Activated CD8-positive, alpha-beta memory T cell treated with anti-CD3 and anti-CD28 coated beads for 1 hour (primary cell): ENCODE data around the gene KATNB1.
"Not testable (repeated sequence)": the region's sequence is repeated elsewhere in the genome, so short reads cannot be mapped to it uniquely, and the experiment has no call there.

Source experiments
- DNase-seq, 2 donors: peaks; one replicate each; pipeline ENCODE4 v3.0.0-alpha.2; 2020; ENCODE audit warnings: low read depth in 1 of 2; ENCODE audit errors: extremely low read depth in 1 of 2

Gene KATNB1

DNA sequence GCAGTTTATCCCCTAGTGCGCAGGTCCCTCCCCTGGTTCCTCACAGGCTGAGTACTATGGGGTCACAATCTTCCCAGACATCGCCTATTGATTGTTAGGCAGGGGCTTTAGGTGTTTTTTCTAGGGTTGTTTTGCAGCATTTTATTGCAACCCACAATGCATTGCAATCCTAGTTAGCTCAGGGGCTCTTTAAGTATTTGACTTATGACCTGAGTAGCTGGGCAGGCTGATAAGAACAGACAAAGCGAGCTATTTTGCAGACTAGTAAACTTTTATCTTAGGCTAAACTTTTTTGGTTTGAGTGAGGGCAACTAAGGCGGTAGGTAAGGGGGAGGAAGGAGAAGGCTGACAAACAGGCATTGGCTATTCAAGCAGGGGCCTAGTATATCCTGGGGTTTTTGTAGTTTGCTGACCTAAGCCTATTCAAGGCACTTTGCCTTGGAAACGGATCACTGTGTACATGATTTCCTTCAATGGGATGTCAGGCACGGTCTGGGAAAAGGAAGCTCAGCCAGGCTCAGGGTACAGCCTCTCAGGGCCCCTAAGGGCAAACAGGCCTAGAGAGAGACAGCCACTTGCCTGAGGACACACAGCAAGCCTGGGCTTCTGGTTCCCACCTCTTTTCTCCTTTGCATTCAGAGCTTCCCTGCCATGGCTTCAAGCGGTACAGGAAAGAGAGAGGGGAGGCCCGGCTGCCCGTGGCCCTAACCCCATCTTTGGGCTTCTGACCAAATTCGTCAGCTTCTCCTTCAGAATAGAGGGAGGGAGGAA lies 34.6 kb upstream of the KATNB1 start:
- DNase-seq = no peak

DNA sequence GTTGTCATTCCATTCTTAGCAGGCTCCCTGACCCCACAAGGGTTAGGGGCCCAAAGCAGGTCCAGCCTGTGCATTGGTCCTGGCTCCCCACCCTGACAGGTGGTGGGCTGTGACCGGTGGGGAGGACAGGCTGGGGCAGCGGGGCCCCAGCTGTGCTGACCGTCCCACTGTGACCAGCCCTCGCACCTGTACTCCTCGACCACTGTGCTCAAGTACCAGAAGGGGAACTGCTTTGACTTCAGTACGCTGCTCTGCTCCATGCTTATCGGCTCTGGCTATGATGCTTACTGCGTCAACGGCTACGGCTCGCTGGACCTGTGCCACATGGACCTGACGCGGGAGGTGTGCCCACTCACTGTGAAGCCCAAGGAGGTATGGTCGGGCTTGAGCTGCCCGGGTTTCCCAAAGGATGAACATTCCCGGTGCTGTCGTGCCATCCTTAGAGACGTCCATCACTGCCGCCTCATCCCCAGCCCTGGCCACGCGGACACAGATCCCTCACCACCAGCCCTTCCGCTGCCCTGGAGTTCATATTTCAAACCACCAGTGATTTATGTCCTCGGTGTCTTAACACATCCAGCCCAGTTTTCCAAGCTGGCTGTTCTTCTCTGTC lies 33.7 kb upstream of the KATNB1 start:
- no peak for DNase-seq

DNA sequence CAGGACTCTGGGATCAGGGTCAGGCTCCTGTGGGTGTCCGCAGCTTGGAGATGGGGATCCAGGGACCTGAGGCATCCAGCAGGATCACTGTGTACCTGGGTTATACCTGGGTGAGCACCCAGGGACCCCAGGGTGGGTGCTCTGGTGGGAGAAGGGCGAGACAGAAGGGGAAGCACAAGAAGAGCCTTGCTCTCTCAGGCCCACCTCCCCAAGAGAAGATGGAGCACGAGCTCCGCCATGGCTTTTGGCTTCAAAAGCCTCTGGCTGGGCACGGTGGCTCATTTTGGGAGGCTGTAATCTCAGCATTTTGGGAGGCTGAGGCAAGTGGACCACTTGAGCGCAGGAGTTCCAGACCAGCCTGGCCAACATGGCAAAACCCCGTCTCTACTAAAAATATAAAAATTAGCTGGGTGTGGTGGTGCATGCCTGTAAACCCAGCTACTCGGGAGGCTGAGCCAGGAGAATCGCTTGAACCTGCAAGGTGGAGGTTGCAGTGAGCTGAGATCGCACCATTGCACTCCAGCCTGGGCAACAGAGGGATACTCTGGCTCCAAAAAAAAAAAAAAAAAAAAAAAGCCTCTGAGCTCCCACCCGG lies 32.1 kb upstream of the KATNB1 start:
- DNase-seq = no peak

DNA sequence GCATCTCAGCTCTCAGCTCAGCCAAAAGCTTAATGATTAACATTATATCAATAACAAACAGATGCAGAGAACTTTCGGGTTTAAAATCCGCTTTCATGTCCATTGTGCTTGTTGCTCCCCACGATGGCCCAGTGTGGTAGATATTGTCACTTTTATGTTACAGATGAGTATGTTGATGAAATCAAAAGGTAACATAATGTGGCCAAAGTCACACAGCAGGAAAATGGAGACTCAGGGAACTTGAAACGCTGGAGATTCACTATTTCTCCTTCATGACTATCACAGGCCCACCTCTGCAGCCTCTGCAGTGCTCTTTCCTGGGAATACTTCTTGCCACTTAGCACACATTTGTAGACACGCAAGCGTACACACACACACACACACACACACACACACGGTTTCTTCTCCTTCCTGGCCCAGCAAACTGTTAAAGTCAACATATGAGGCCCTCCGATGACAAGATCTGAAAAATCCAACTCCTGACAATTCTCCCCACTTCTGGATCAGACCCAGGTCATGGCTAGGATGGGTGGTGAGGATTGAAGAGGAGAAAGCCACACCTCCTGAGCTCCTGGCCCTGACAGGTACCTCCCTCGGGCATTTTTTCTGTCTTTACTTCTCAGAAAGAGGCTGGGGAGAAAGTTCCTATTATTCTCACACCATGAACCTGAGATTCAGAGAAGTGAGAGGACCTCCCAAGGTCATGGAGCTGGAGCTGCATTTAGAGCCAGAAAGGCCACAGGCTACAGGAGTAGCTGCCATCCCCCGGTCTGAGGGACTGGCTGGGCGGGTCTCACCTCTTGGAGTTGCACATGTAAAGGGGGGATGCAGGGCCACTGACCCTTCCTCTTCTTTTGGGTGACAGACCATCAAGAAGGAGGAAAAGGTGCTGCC lies 31.3 kb upstream of the KATNB1 start:
- DNase-seq = no peak

DNA sequence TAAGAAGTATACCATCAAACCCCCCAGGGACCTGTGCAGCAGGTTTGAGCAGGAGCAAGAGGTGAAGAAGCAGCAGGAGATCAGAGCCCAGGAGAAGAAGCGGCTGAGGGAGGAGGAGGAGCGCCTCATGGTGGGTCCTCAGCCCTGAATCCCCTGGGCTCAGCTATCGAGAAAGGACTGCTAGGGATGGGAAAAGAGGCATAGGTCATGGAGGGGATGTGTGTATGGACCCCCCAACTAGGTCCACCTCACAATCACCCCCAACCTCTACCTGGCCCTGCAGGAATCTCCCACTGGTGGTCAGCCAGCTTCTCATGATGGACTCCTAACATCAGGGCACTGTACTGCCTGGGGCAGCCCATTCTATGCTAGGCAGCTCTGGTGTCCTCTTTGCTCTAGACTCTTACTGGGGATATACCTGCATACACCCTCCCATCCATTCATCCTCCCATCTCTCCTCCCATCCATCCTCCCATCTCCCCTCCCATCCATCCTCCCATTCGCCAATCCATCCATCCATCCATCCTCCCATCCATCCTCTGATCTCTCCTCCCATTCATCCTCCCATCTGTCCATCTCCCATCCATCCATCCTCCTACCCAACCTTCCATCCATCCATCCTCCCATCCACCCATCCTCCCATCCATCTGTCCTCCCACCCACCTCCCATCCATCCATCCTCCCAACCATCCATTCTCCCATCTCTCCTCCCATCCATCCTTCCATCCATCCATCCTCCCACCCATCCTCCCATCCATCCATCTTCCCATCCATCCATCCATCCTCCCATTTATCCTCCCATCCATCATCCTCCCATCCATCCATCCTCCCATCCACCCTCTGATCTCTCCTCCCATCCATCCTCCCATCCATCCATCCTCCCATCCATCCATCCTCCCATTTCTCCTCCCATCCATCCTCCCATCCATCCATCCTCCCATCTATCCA lies 30.4 kb upstream of the KATNB1 start:
- DNase-seq = no peak

DNA sequence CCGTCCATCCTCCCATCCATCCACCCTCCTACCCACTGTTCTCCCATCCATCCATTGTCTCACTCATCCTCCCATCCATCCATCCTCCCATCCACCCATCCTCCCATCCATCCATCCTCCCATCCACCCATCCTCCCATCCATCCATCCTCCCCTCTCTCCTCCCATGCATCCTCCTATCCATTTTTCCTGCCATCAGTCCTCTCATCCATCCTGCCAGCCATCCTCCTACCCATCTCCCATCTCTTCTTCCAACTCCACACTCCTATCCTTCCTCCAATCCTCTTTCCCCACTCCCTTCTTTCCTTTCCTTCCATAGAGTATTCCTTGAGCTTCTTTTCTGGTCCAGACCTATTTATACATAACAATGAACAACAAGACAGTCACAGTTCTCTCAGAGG lies 28.9 kb upstream of the KATNB1 start:
- DNase-seq = no peak

DNA sequence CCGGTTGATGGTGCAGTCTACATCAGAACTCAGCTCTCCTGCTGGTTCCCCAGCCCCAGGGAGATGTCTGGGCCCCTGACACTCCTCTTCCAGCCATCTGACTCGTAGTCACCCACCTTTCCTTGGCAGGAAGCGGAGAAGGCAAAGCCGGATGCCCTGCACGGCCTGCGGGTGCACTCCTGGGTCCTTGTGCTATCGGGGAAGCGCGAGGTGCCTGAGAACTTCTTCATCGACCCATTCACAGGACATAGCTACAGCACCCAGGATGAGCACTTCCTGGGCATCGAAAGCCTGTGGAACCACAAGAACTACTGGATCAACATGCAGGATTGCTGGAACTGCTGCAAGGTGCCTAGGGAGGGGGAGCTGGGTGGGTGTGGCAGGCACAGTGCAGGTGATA lies 28.2 kb upstream of the KATNB1 start:
- no peak for DNase-seq

DNA sequence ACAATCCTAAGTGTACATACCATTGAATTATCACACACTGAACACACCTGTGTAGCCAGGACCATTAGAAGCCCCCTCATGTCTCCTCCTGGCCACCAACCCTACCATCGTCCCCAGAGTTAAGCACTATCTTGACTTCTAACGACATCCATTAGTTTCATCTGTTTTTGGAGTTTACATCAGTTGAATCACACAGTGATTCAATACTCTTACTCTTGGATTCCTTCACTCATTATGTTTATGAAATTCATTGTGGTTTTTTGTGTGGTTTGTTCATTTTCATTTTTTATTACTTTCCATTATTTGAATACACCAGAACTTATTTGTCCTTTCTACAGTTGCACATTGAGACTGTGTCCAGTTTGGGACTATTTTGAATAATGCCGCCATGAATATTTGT lies 27.4 kb upstream of the KATNB1 start:
- no peak for DNase-seq

DNA sequence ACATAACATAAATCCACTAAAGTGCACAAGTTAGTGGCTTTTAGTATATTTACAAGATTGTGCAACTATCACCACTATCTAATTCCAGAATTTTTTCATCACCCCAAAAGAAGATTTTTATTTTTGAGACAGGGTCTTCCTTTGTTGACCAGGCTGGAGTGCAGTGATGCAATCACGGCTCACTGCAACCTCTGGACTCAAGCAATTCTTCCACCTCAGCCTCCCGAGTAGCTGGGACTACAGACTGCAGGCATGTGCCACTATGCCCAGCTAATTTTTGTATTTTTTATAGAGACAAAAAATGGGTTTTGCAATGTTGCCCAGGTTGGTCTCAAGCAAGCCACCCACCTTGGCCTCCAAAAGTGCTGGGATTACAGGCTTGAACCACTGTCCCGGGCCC lies 25.9 kb upstream of the KATNB1 start:
- DNase-seq = no peak

DNA sequence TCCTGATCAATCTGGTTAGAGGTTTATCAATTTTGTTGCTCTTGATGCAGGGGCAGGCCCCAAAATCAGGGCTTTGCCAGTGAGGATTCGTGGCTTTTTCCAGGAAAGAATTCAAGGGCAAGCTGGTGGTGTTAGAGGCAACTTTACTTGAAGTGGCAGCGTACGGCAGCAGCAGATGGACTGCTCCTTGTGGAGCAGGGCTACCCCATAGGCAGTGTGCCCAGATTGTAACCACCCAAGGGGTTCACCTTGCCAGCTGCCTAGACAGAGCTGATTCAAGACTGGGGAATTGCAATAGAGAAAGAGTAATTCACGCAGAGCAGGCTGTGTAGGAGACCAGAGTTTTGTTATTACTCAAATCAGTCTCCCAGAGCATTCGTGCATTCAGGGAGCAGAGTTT lies 24.2 kb upstream of the KATNB1 start:
- no peak for DNase-seq

DNA sequence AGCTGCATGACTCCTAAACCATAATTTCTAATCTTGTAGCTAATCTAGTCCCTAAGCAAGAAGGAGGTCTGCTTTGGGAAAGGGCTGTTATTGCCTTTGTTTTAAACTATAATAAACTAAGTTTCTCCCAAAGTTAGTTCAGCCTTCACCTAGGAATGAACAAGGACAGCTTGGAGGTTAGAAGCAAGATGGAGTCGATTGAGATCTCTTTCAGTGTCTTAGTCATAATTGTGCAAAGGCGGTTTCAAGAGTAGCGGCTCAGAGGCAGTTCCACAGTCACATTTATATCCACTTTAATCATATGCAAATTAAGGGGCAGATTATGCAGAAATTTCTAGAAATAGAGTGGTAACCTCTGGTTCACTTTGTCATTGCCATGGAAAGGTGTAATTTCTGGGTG lies 23.6 kb upstream of the KATNB1 start:
- DNase-seq = no peak

DNA sequence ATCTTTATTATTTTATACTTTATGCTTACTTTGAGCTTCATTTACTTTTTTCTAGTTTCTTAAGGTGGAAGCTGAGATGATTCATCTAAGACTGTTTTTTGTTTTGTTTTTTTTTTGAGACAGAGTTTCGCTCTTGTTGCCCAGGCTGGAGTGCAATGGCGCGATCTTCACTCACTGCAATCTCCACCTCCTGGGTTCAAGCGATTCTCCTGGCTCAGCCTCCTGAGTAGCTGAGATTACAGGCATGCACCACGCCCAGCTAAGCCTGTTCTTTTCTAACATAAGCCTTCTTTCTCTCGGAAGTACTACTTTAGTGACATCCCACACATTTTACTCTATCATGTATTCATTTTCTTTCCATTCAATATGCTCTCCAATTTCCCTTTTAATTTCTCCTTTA lies 23.0 kb upstream of the KATNB1 start:
- not testable (repeated sequence) for DNase-seq

DNA sequence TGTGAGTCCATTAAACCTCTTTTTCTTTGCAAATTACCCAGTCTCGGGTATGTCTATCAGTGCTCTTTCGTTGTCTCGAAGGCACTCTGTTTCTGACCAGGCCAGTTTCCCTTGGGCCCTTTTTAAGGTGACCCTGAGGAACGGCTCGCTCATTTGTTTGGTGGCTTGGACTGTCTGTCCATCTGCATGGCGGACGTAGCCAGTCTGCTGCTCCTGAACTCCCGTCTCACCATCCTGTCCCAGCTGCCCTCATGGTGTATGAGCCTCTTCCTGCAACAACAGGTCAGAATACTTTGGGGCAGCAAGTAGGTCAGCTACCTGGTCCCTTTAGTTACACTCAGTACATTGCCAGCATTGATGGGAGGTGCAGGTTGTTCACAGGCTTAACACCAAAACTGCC lies 22.0 kb upstream of the KATNB1 start:
- DNase-seq = no peak

DNA sequence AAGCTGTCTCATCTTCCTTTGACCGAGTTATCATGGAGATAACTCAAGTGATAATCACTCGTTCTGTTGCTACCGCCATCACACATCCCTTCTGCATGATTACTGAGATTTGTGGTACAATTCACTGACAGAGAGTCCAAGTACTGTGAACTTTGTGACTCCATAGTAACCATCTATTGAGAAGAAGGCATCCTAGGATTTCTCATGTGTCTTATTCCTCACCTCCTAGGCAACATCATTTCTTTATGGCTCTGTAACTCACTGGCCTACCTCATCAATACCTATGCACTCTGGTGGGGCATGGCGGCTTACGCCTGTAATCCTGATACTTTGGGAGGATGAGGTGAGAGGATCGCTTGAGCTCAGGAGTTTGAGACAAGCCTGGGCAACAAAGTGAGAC lies 21.5 kb upstream of the KATNB1 start:
- DNase-seq = no peak

DNA sequence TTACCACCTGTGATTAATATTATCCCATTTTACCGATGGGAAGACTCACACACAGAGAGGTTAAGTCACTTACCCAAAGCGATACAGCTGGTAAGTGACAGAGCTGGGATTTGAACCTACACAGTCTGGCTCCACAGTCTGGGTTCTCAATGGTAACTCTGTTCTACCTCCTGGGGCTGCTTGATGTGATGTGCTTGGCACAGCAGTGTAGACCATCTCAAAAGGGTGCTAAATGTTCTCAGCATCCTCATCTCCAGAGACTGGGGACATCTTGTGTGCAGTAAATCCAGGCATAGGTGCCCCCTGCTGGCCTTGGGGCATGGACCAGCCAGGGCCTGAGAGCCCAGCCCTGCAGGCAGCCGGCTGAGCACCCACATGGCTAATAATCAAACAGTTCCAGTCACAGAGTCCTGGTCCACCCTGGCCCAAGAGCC lies 15.4 kb upstream of the KATNB1 start:
- DNase-seq = peak in 1 of 2 donors; percentile 11

DNA sequence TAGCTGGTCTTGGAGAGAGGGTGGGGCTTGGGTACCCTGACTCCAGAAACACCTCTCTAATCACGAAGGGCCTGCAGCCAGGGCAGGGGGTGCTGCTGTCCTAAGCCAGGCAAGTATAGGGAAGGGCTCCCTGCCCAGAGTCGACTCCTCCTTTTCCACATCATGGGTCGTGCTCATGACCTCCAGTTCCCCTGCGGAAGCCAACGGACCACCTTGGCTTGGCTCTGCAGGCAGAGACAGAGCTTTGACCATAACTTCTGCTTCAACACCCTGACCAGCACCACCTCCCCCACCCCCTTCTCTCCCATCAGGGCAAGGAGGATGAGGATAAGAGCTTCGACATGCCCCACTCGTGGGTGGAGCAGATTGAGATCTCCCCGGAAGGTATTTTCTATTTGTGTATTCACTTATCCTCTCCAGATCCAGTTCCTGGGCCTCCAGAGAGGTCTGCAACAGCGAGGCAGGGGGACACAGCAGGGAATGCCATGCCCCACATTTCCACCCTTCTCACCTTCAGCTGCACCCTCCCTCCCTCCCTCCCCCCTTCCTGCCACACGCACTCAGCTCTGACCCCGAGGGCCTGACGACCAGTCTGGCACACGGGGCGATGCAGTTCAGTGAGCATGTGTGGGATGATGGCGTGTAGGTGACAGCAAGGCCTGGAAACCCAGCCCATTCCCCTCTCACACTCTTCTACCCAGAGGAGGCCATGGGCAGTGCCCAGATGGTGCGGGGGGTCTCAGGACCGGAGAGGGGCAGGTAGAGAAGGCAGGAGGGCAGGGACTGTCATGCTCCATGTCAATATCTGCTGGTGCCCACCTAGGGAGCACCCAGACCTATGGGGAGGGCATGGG lies 14.0 kb upstream of the KATNB1 start:
- no peak for DNase-seq

DNA sequence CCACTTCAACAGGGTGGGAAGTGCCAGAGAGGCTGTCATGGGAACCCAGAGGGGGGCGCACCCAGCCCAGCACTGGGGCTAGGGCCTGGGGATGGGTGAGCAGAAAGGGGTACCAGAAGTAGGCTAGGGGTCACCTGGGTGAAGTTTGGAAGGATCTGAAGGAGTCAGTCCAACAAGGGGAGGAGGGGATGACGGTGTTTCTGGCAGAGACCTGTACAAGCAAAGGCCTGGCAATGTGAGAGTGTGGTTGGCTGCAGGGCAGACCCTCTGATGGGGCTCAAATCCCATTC lies 13.4 kb upstream of the KATNB1 start:
- no peak for DNase-seq

DNA sequence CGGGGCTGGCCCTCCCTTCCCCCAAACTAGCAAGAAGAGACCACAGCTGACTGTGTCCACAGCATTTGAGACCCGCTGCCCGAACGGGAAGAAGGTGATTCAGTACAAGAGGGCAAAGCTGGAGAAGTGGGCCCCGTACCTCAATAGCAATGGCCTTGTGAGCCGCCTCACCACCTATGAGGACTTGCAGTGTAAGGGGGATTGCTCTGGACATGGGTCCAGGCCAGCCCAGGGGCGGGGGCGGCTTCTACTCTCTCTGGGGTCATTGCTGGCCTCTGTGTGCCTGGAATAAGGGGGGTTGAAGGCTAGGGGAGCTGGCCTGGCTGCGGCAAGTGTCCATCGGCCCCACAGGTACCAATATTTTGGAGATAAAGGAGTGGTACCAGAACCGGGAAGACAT lies 12.9 kb upstream of the KATNB1 start:
- no peak for DNase-seq

DNA sequence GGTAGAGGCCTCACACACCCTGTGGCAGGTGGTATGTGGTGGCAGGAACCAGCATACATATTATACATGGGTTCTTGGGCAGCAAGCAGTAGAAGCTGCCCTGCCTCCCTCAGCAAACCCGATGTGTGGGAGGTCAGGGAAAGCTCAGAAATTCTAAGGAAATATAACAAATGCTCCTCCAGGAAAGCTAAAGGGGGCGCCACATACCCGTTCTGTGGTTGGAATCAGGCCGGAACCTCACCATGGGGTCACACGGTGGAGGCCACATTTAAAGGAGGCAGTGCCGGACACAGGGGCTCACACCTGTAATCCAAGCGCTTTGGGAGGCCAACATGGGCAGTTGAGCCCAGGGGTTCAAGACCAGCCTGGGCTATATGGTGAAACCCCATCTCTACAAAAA lies 12.4 kb upstream of the KATNB1 start:
- no peak for DNase-seq

DNA sequence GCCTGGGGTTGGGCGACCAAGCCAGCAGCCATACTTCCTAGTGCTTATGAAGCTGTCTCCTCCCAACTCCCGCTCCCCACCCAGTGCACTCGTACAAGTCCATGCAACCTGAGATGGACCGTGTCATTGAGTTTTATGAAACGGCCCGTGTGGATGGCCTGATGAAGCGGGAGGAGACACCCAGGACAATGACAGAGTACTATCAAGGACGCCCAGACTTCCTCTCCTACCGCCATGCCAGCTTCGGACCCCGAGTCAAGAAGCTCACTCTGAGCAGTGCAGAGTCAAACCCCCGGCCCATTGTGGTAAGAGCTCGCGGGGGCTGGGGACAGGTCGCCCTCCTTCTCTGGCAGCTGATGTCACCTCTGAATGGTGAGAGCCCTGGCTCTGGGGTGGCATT lies 11.0 kb upstream of the KATNB1 start:
- no peak for DNase-seq
